Ovary (tissue), 3 donors: Measurements from ENCODE around the gene NDUFA3.

Experiments
- CTCF ChIP-seq, 3 donors: fragments of 450-650 bp in 2 of 3; fragments of 200-600 bp in 1 of 3; IDR thresholded peaks; one replicate each; pipeline versions ENCODE4 v1.5.1 to v1.8.0; 2016 to 2022; ENCODE audit warnings: antibody characterized with exemption in 3 of 3, mild to moderate bottlenecking in 1 of 3
- POLR2A ChIP-seq: fragments of 450-650 bp; IDR thresholded peaks from one replicate; pipeline ENCODE4 v1.6.1; 2017; ENCODE audit warnings: antibody characterized with exemption, mild to moderate bottlenecking, moderate library complexity
- donor health status: DM: no; HTN: no; CAD: no.

- no peak for TF ChIP-seq CTCF (IDR thresholded peaks at IDR 0.05)
- no peak for TF ChIP-seq POLR2A
These were observed 21.7 kb downstream of the NDUFA3 start for GRCh38 chr19:54124393-54124792.
